Measurements from ENCODE around the gene TECPR2.

DNA sequence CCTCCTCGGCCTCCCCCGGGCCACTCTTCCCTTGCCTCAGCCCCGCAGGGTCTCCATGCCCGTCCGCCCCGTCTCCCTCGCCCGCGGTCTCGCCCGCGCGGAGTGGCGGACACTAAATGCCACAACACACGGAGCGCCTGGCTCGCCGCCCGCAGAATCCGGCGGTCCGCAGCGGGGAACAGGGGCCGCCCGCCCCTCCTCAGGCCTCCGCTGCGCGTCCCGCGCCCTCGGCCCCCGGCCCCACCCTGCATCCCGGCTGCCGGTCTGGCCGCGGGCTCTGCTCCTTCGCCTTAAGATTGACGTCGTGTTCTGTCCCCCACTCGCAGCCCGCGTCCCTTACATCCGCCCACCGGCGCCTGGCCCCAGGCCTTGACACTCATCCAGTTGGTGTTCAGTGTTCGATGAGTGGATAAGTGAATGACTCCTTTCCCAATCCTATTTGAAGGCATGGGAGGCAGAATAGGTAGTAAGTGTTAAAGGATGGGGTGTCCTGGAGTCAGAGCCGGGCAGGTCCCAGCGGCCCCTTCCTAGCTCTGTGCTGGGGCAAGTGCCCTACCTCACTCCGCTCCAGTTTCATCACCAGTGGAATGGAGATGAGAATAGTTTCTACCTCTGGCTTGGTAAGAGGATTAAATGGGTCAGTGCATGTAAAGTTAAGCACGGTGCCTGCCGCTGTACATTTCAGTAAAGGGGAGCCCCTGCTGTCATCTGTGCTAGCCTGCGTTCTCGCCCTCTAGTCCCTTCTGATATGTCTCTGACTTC, 622 bp downstream of the TECPR2 start:
- TF ChIP-seq CTCF (IDR thresholded peaks at IDR 0.05) (no peak), POLR2A (IDR thresholded peaks at IDR 0.05) (no peak)

All from body of pancreas (tissue), 4 donors.